ENCODE measurements around the gene DDX10.

DDX10 gene

GRCh38 chr11:108886660-108887009 lies 221.8 kb downstream of the DDX10 start:
- TF ChIP-seq REST (IDR thresholded peaks at IDR 0.05; ENCODE audit: insufficient replicate concordance, low read depth) (no peak), SPI1 (IDR thresholded peaks at IDR 0.05; ENCODE audit: borderline replicate concordance, low read depth) (no peak), CTCF (IDR thresholded peaks at IDR 0.05; ENCODE audit: insufficient read depth, low read length) (no peak), POLR2AphosphoS5 (IDR thresholded peaks at IDR 0.05; ENCODE audit: low read depth) (no peak), GABPA (IDR thresholded peaks at IDR 0.05; ENCODE audit: low read depth) (no peak)
- Histone ChIP-seq H3K27me3 (ENCODE audit: insufficient read depth, poor library complexity, severe bottlenecking) (no peaks in the 10 kb centered on the region), H3K27ac (replicated peaks) (no peak overlapping the region), H3K4me3 (replicated peaks; ENCODE audit: insufficient read depth, low read length) (no peak overlapping the region)
- DNase-seq (ENCODE audit: low read depth in 1 of 2, low spot score in 1 of 2): no peak

GRCh38 chr11:108887436-108888238 lies 222.8 kb downstream of the DDX10 start:
- no peak overlapping the region for H3K27ac ChIP-seq (replicated peaks)
- TF ChIP-seq GABPA (IDR thresholded peaks at IDR 0.05; ENCODE audit: low read depth) (no peak), SPI1 (IDR thresholded peaks at IDR 0.05; ENCODE audit: borderline replicate concordance, low read depth) (no peak), REST (IDR thresholded peaks at IDR 0.05; ENCODE audit: insufficient replicate concordance, low read depth) (no peak), CTCF (IDR thresholded peaks at IDR 0.05; ENCODE audit: insufficient read depth, low read length) (no peak), POLR2AphosphoS5 (IDR thresholded peaks at IDR 0.05; ENCODE audit: low read depth) (no peak)
- no peak for DNase-seq (ENCODE audit: low read depth in 1 of 2, low spot score in 1 of 2)
- no peaks in the 10 kb centered on the region for H3K27me3 ChIP-seq (ENCODE audit: insufficient read depth, poor library complexity, severe bottlenecking)
- H3K4me3 ChIP-seq (replicated peaks; ENCODE audit: insufficient read depth, low read length): no peak overlapping the region

- Histone ChIP-seq H3K4me3 (replicated peaks; ENCODE audit: insufficient read depth, low read length) (no peak overlapping the region), H3K27ac (replicated peaks) (no peak overlapping the region), H3K27me3 (ENCODE audit: insufficient read depth, poor library complexity, severe bottlenecking) (no peaks in the 10 kb centered on the region)
- TF ChIP-seq POLR2AphosphoS5 (IDR thresholded peaks at IDR 0.05; ENCODE audit: low read depth) (no peak), GABPA (IDR thresholded peaks at IDR 0.05; ENCODE audit: low read depth) (no peak), SPI1 (IDR thresholded peaks at IDR 0.05; ENCODE audit: borderline replicate concordance, low read depth) (no peak), REST (IDR thresholded peaks at IDR 0.05; ENCODE audit: insufficient replicate concordance, low read depth) (no peak), CTCF (IDR thresholded peaks at IDR 0.05; ENCODE audit: insufficient read depth, low read length) (no peak)
- no peak for DNase-seq (ENCODE audit: low read depth in 1 of 2, low spot score in 1 of 2)
Observed at GRCh38 chr11:108890482-108891105, 225.7 kb downstream of the DDX10 start.

Data from HL-60 (cell line).